Thymus (tissue), 11 donors: ENCODE measurements around the gene LRRC8D. TPM values are rescaled to one million over a fixed set of nuclear protein-coding genes. Genes with fewer than 3 reads are reported as not detected.

ENCODE experiments used
- DNase-seq, 9 donors: peaks; one replicate each; pipeline ENCODE4 v3.0.0-alpha.2; 2013; ENCODE audit warnings: low spot score in 9 of 9, low read depth in 6 of 9, missing footprints in 1 of 9
- H3K27ac ChIP-seq, 2 donors: one replicate each; pipeline ENCODE4 v1.5.1; 2013; ENCODE audit warnings: control low read depth in 1 of 2, low read depth in 1 of 2, low read length in 1 of 2, mild to moderate bottlenecking in 1 of 2, moderate library complexity in 1 of 2
- H3K27me3 ChIP-seq, 2 donors: one replicate each; pipeline ENCODE4 v1.5.1; 2013; ENCODE audit warnings: low read length in 1 of 2; ENCODE audit not compliant: control insufficient read depth in 2 of 2, insufficient read depth in 1 of 2
- H3K36me3 ChIP-seq, 2 donors: one replicate each; pipeline ENCODE4 v1.5.1; 2013; ENCODE audit warnings: low read length in 1 of 2, mild to moderate bottlenecking in 1 of 2, moderate library complexity in 1 of 2; ENCODE audit not compliant: control insufficient read depth in 2 of 2, insufficient read depth in 2 of 2
- H3K4me1 ChIP-seq, 2 donors: one replicate each; pipeline ENCODE4 v1.5.1; 2013; ENCODE audit warnings: low read length in 2 of 2; ENCODE audit not compliant: control insufficient read depth in 2 of 2, insufficient read depth in 2 of 2
- H3K4me3 ChIP-seq, 2 donors: one replicate each; pipeline ENCODE4 v1.5.1; 2013; ENCODE audit warnings: low read length in 2 of 2, control low read depth in 1 of 2, mild to moderate bottlenecking in 1 of 2
- H3K9me3 ChIP-seq, 2 donors: one replicate each; pipeline ENCODE4 v1.5.1; 2013; ENCODE audit warnings: low read length in 1 of 2, mild to moderate bottlenecking in 1 of 2; ENCODE audit not compliant: control insufficient read depth in 2 of 2, insufficient read depth in 1 of 2
- WGBS: extraction: QIAGEN DNeasy Blood & Tissue Kit; methylation state at CpG from one replicate; pipeline ENCODE4 v1.1.7; 2013; 5-methylcytosine and 5-hydroxymethylcytosine counted together
- polyA plus RNA-seq: library from polyadenylated mRNA; stranded (reverse); fragments of 200-250 nt; gene quantifications from one replicate; pipeline ENCODE4 v1.2.3, GENCODE V29; 2013
- total RNA-seq: library from RNA; stranded (reverse); fragments of 120-200 nt; gene quantifications from one replicate; pipeline ENCODE4 v1.2.4, GENCODE V29; 2013
- donor health status: healthy.

Gene LRRC8D
- total and polyA plus RNA-seq, 2 donors = 23.6 to 23.8 TPM

DNA sequence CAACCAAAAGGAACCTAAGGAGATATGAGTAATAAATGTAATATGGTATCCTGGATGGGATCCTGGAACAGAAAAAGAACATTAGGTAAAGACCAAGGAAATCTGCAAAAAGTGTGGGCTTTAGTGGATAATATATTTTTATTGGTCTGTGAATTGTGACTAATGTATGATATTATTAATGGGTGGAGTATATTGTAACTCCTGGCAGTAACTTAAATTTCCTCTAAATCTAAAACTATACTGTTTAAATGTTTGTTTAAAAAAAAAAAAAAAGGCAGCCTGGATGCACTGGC, 68.4 kb downstream of the LRRC8D start:
- no peaks in the 10 kb centered on the region for H3K27me3 ChIP-seq
- no peak overlapping the region for H3K27ac ChIP-seq
- no peak overlapping the region for H3K4me3 ChIP-seq
- H3K36me3 ChIP-seq = no peaks in the 10 kb centered on the region
- H3K4me1 ChIP-seq = no peaks in the 10 kb centered on the region
- no peaks in the 10 kb centered on the region for H3K9me3 ChIP-seq
- no peak for DNase-seq

DNA sequence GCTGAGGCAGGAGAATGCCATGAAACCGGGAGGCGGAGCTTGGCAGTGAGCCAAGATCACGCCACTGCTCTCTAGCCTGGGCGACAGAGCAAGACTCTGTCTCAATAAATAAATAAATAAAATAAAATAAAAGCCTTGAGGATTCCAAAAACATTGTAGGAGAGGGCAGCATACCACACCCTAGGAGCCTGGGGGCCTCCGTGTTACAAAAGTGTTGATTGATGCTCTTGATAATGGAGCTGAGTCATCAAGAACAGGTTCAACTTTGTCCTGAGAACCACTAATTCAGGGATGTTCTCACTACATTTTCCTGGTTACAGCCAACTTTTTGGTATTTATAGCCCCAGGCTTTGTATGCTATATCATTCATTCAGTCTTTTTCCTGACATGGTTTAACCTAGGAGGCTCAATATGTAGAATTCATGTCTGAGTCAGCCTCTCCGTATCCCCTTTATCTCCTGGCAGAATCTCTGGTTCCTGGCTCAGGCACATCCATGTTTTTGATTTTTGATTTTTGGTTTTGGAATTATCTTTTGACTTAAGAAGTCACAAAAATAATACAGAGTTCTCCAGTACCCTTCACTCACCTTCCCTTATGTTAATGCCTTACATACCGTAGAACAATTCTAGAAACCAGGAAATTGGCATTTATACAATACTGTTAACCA, 69.4 kb downstream of the LRRC8D start:
- 96% methylated on average over 7 of the region's 7 CpGs for WGBS
- H3K36me3 ChIP-seq = no peaks in the 10 kb centered on the region
- H3K4me1 ChIP-seq = no peaks in the 10 kb centered on the region
- no peaks in the 10 kb centered on the region for H3K27me3 ChIP-seq
- no peak overlapping the region for H3K4me3 ChIP-seq
- no peak overlapping the region for H3K27ac ChIP-seq
- DNase-seq = no peak
- H3K9me3 ChIP-seq = no peaks in the 10 kb centered on the region

DNA sequence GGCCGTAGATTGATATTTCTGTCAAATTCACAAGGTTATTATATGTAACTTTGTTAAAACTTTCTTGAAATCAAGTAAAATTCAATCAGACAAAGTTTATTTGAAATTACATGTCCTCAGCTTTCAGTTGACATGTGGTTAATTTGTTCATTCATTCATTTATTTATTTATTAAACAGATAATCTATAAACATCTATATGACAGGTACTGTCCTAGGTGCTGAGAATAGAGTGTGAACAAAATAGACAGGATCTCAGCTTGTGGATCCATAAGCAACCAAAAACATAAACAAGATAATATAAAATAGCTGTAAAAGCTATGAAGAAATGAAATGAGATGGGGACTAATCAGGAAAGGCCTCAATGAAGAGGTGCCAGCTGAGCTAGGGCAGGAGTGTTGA, 72.0 kb downstream of the LRRC8D start:
- peaks cover 2 to 5% of the 10 kb centered on the region in 2 donors for H3K36me3 ChIP-seq
- DNase-seq = no peak
- WGBS = 97% methylated on average over 1 of the region's 1 CpG
- no peak overlapping the region for H3K27ac ChIP-seq
- H3K4me3 ChIP-seq = no peak overlapping the region
- no peaks in the 10 kb centered on the region for H3K27me3 ChIP-seq
- H3K9me3 ChIP-seq = no peaks in the 10 kb centered on the region
- H3K4me1 ChIP-seq = no peaks in the 10 kb centered on the region

DNA sequence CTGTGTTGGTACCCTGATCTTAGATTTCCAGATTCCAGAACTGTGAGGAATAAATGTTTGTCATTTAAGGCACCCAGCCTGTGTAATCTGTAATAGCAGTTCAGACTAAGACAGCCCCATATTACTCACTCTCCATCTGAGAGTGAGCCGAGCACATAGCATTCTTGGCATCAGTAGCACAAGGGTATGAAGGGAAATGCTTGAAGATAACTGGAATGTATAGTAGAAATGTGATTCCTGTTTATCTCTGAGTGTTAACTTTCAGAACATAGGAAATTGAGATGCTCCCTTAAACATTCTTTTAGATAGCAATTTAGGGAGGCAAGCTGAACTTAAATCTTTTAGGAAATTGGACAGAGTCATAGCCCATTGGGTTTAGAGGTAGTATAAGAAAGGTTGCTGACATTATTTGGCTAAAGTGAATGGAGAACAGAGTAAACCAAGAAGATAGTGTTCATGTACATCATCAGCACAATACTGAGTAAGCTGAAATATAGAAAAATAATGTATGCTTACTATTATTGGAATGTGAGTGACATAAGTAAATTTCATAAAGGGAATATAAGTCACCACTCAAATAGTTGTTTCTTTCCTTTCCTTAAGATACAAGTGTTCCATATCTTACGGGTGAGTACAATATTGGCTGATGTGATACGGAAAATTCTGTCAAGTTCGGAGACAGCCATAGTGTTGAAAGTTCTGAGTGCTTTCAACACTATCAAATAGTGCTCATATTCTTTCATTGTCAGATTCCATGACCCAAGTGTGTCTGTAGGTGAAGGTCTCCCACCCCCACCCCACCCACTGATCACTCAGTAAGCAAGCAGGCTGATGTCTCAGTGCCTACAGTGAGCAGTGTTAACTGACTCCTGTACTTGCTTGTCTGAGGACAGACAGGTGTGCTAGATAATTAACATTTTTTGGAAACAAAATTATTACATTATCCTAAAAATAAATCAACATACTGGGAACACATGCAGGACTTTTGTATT, 73.7 kb downstream of the LRRC8D start:
- peaks cover 5 to 6% of the 10 kb centered on the region in 2 donors for H3K36me3 ChIP-seq
- H3K4me1 ChIP-seq = peaks cover 0 to 3% of the 10 kb centered on the region in 2 donors
- no peak for DNase-seq
- no peaks in the 10 kb centered on the region for H3K9me3 ChIP-seq
- H3K27me3 ChIP-seq = no peaks in the 10 kb centered on the region
- no peak overlapping the region for H3K27ac ChIP-seq
- no peak overlapping the region for H3K4me3 ChIP-seq
- 96% methylated on average over 4 of the region's 4 CpGs for WGBS

DNA sequence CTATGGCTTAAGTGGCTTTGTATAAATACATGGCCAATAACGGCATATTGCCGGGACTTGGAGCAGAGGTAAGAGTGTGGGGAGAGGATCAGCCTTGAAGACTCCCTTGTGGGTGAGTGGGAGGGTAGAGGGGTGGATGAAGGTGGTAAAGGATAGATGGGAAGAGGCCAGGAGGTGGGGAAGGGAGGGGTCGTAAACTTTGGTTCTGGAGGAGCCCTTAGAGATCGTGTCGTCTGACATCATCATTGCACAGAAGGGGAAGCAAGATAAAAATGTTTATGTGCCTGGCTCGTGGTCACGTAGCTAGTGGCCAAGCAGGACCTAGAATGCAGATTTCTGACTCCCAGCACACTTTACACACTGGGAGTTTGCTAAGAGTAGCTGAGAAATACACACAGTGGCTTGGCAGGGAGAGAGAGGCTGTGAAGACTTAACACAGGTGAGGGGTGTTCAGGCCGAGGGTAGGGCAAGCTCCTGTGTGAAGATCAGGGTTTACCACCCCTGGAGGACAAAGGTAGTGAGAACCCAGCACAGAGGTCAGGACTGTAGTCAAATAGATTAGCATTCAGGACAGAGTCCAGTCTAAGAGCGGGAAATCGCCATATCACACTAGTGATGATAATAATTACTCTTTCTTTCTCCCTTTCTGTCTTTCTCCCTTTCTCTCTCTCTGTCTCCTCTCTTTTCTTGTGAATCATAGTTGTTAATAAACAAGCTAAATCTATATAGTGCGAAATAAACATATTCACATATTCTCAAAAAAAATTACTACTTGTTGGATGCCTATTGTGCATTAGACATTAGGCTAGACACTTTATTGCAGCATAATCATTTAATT, 75.5 kb downstream of the LRRC8D start:
- 90% methylated on average over 11 of the region's 11 CpGs for WGBS
- H3K27me3 ChIP-seq = no peaks in the 10 kb centered on the region
- H3K27ac ChIP-seq = no peak overlapping the region
- no peak for DNase-seq
- H3K9me3 ChIP-seq = no peaks in the 10 kb centered on the region
- no peak overlapping the region for H3K4me3 ChIP-seq
- peaks cover 0 to 3% of the 10 kb centered on the region in 2 donors for H3K4me1 ChIP-seq
- H3K36me3 ChIP-seq = peaks cover 5 to 6% of the 10 kb centered on the region in 2 donors

DNA sequence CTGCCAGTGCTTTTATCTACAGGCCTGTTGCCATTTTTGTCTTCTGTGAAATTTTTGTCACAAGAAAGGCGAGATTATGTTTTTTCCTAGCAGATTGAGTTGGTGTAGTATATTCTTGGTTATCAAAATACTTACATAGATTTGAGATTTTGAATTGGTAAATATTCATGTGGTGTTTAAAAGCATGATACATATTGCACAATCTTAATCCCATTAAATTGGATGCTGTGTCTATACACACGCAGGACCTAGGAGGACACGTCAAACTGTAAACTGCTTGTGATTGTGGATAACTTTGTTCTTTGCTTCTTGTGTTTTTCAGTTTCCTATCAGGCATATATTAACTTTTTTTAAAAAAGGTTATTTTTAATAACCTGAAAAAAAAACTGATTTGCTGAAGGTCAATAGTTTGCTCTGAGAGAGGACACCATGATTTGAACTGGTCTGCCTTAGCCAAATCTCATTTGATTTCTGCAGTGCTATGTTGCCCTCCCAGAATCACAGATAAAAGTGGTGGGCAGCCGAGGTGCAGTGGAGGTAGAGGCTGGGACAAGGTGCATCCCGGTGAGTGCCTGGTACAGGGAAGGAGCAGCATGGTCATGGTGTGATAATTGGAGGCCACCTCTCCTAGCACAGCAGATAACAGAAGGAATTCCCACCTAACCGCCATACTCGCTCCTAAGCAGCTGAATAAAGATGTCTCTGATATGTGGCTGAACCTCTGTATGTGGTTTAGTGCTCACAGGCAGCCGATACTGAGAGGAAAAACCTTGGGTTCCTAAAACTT, 76.7 kb downstream of the LRRC8D start:
- H3K4me3 ChIP-seq = no peak overlapping the region
- no peak for DNase-seq
- H3K36me3 ChIP-seq = peaks cover 5 to 6% of the 10 kb centered on the region in 2 donors
- H3K4me1 ChIP-seq = peaks cover 0 to 3% of the 10 kb centered on the region in 2 donors
- 95% methylated on average over 8 of the region's 8 CpGs for WGBS
- H3K9me3 ChIP-seq = no peaks in the 10 kb centered on the region
- H3K27ac ChIP-seq = no peak overlapping the region
- no peaks in the 10 kb centered on the region for H3K27me3 ChIP-seq

DNA sequence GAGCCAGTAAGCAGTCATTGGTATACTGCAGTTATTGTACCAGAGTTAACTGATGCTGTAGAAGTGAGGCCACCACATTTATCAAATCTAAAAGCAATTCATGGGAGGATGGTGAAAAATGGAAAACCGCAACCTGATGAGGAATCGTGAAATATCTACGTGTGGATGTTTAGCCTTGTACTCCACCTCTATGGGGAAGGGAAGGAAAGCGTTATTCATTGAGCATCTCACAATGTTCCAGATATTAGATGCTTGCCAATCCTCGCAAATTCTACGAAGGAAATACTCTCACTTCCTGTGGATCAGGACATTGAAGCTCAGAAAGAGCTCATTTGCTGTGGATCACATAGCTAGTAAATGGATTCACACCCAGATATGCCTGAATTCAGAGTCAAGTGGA, 77.3 kb downstream of the LRRC8D start:
- H3K4me3 ChIP-seq = no peak overlapping the region
- peaks cover 0 to 3% of the 10 kb centered on the region in 2 donors for H3K4me1 ChIP-seq
- no peak for DNase-seq
- no peak overlapping the region for H3K27ac ChIP-seq
- no peaks in the 10 kb centered on the region for H3K27me3 ChIP-seq
- H3K36me3 ChIP-seq = peaks cover 6 to 9% of the 10 kb centered on the region in 2 donors
- no peaks in the 10 kb centered on the region for H3K9me3 ChIP-seq
- 98% methylated on average over 6 of the region's 6 CpGs for WGBS

DNA sequence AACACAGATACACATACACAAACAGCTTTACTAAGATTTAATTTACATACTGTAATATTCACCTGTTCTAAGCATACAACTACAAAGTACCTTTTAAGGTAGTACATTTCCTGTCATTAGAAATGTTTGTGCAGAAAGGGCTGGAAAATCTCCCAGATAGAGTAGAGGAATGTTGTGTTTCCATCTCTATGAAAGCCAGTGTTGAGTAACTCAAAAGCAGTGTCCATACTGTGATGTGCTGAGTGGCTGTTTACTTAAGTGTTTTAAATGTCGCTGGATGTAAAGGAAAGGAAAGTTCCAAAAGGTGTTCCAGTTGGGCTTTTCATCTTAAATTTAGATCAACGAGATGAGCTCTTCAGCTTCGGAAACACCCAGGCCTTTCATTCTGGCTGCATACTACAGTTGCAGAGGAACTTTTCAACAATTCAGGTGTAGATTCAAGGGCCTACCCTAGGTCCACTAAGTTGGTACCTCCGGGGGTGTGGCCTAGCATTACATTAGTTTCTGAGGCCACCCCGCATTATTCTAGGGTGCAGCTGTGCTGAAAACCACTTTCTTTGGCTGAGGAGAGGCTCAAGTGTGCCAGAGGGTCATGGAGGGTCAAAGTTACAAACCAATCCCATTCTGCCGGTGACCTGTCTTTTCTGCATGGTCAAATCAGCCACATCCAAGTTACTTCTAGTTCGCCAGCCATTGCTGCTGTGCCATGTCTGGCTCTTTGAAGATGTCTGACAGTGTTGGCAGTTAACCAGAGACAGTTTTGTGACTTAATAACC, 78.1 kb downstream of the LRRC8D start:
- H3K4me3 ChIP-seq = no peak overlapping the region
- DNase-seq = no peak
- no peaks in the 10 kb centered on the region for H3K9me3 ChIP-seq
- peaks cover 0 to 4% of the 10 kb centered on the region in 2 donors for H3K4me1 ChIP-seq
- no peak overlapping the region for H3K27ac ChIP-seq
- no peaks in the 10 kb centered on the region for H3K27me3 ChIP-seq
- H3K36me3 ChIP-seq = peaks cover 6 to 10% of the 10 kb centered on the region in 2 donors
- 97% methylated on average over 7 of the region's 7 CpGs for WGBS
